ENCODE measurements around the gene ZNF491.
A peak's percentile ranks its signal among the peaks of the same experiment; 100 is the strongest.

Gene ZNF491

GRCh38 chr19:11798391-11799330, at the start of gene ZNF491:
TSS of gene ZNF491 (plus strand) at chr19:11798523. CDS start at chr19:11805954, 7,431 bp downstream.
- Histone ChIP-seq H3K27ac (ENCODE audit: low read depth, low read length) (peak within 1 kb of the TSS; percentile 73), H3K4me1 (ENCODE audit: control insufficient read depth, insufficient read depth, low read length) (peaks cover 7% of the 10 kb centered on the region; the same call in 1 of the 2 replicates), H3K36me3 (ENCODE audit: control insufficient read depth, insufficient read depth, low read length) (no peaks in the 10 kb centered on the region), H3K9me3 (ENCODE audit: control insufficient read depth, insufficient read depth, low read length) (peaks cover 5% of the 10 kb centered on the region; the same call in 1 of the 2 replicates), H3K27me3 (ENCODE audit: control insufficient read depth, insufficient read depth, low read length) (peaks cover 14% of the 10 kb centered on the region), H3K9ac (ENCODE audit: low read depth, low read length) (peak within 1 kb of the TSS; percentile 27; the same call in 1 of the 2 replicates), H3K4me3 (ENCODE audit: low read depth, low read length) (peak within 1 kb of the TSS; percentile 82)

GRCh38 chr19:11749751-11750150, 48.6 kb upstream of the ZNF491 start:
- no peaks in the 10 kb centered on the region for H3K27me3 ChIP-seq (ENCODE audit: control insufficient read depth, insufficient read depth, low read length)
- H3K9ac ChIP-seq (ENCODE audit: low read depth, low read length) = no peak overlapping the region
- H3K36me3 ChIP-seq (ENCODE audit: control insufficient read depth, insufficient read depth, low read length) = no peaks in the 10 kb centered on the region
- peaks cover 51% of the 10 kb centered on the region for H3K9me3 ChIP-seq (ENCODE audit: control insufficient read depth, insufficient read depth, low read length)
- no peak overlapping the region for H3K4me3 ChIP-seq (ENCODE audit: low read depth, low read length)
- H3K27ac ChIP-seq (ENCODE audit: low read depth, low read length) = no peak overlapping the region
- no peaks in the 10 kb centered on the region for H3K4me1 ChIP-seq (ENCODE audit: control insufficient read depth, insufficient read depth, low read length)

- no peaks in the 10 kb centered on the region for H3K4me1 ChIP-seq (ENCODE audit: control insufficient read depth, insufficient read depth, low read length)
- H3K36me3 ChIP-seq (ENCODE audit: control insufficient read depth, insufficient read depth, low read length) = no peaks in the 10 kb centered on the region
- H3K27me3 ChIP-seq (ENCODE audit: control insufficient read depth, insufficient read depth, low read length) = no peaks in the 10 kb centered on the region
- H3K27ac ChIP-seq (ENCODE audit: low read depth, low read length) = no peak overlapping the region
- H3K9me3 ChIP-seq (ENCODE audit: control insufficient read depth, insufficient read depth, low read length) = peaks cover 58% of the 10 kb centered on the region
- H3K4me3 ChIP-seq (ENCODE audit: low read depth, low read length) = no peak overlapping the region
- H3K9ac ChIP-seq (ENCODE audit: low read depth, low read length) = no peak overlapping the region
These were observed 46.0 kb upstream of the ZNF491 start for GRCh38 chr19:11752244-11752736.

- H3K9me3 ChIP-seq (ENCODE audit: control insufficient read depth, insufficient read depth, low read length) = peaks cover 59% of the 10 kb centered on the region
- H3K4me3 ChIP-seq (ENCODE audit: low read depth, low read length) = no peak overlapping the region
- H3K9ac ChIP-seq (ENCODE audit: low read depth, low read length) = no peak overlapping the region
- H3K27me3 ChIP-seq (ENCODE audit: control insufficient read depth, insufficient read depth, low read length) = no peaks in the 10 kb centered on the region
- H3K27ac ChIP-seq (ENCODE audit: low read depth, low read length) = no peak overlapping the region
- H3K36me3 ChIP-seq (ENCODE audit: control insufficient read depth, insufficient read depth, low read length) = no peaks in the 10 kb centered on the region
- no peaks in the 10 kb centered on the region for H3K4me1 ChIP-seq (ENCODE audit: control insufficient read depth, insufficient read depth, low read length)
These were observed 43.7 kb upstream of the ZNF491 start for GRCh38 chr19:11754663-11755062.

GRCh38 chr19:11756965-11757364, 41.4 kb upstream of the ZNF491 start:
- Histone ChIP-seq H3K9ac (ENCODE audit: low read depth, low read length) (no peak overlapping the region), H3K36me3 (ENCODE audit: control insufficient read depth, insufficient read depth, low read length) (no peaks in the 10 kb centered on the region), H3K27me3 (ENCODE audit: control insufficient read depth, insufficient read depth, low read length) (no peaks in the 10 kb centered on the region), H3K4me3 (ENCODE audit: low read depth, low read length) (no peak overlapping the region), H3K27ac (ENCODE audit: low read depth, low read length) (no peak overlapping the region), H3K9me3 (ENCODE audit: control insufficient read depth, insufficient read depth, low read length) (peaks cover 48% of the 10 kb centered on the region), H3K4me1 (ENCODE audit: control insufficient read depth, insufficient read depth, low read length) (no peaks in the 10 kb centered on the region)

GRCh38 chr19:11759805-11760204, 38.5 kb upstream of the ZNF491 start:
- Histone ChIP-seq H3K36me3 (ENCODE audit: control insufficient read depth, insufficient read depth, low read length) (no peaks in the 10 kb centered on the region), H3K9me3 (ENCODE audit: control insufficient read depth, insufficient read depth, low read length) (peaks cover 38% of the 10 kb centered on the region), H3K4me1 (ENCODE audit: control insufficient read depth, insufficient read depth, low read length) (no peaks in the 10 kb centered on the region), H3K27me3 (ENCODE audit: control insufficient read depth, insufficient read depth, low read length) (no peaks in the 10 kb centered on the region), H3K27ac (ENCODE audit: low read depth, low read length) (no peak overlapping the region), H3K4me3 (ENCODE audit: low read depth, low read length) (no peak overlapping the region), H3K9ac (ENCODE audit: low read depth, low read length) (no peak overlapping the region)

- peaks cover 23% of the 10 kb centered on the region for H3K9me3 ChIP-seq (ENCODE audit: control insufficient read depth, insufficient read depth, low read length)
- H3K27me3 ChIP-seq (ENCODE audit: control insufficient read depth, insufficient read depth, low read length) = peaks cover 13% of the 10 kb centered on the region
- H3K36me3 ChIP-seq (ENCODE audit: control insufficient read depth, insufficient read depth, low read length) = no peaks in the 10 kb centered on the region
- H3K27ac ChIP-seq (ENCODE audit: low read depth, low read length) = no peak overlapping the region
- no peak overlapping the region for H3K4me3 ChIP-seq (ENCODE audit: low read depth, low read length)
- H3K4me1 ChIP-seq (ENCODE audit: control insufficient read depth, insufficient read depth, low read length) = no peaks in the 10 kb centered on the region
- H3K9ac ChIP-seq (ENCODE audit: low read depth, low read length) = no peak overlapping the region
These were observed 35.2 kb upstream of the ZNF491 start for GRCh38 chr19:11763117-11763516.

GRCh38 chr19:11763611-11764010, 34.7 kb upstream of the ZNF491 start:
- peaks cover 23% of the 10 kb centered on the region for H3K9me3 ChIP-seq (ENCODE audit: control insufficient read depth, insufficient read depth, low read length)
- no peaks in the 10 kb centered on the region for H3K4me1 ChIP-seq (ENCODE audit: control insufficient read depth, insufficient read depth, low read length)
- H3K36me3 ChIP-seq (ENCODE audit: control insufficient read depth, insufficient read depth, low read length) = no peaks in the 10 kb centered on the region
- H3K27ac ChIP-seq (ENCODE audit: low read depth, low read length) = no peak overlapping the region
- H3K4me3 ChIP-seq (ENCODE audit: low read depth, low read length) = no peak overlapping the region
- H3K9ac ChIP-seq (ENCODE audit: low read depth, low read length) = no peak overlapping the region
- peaks cover 18% of the 10 kb centered on the region for H3K27me3 ChIP-seq (ENCODE audit: control insufficient read depth, insufficient read depth, low read length)

- H3K4me3 ChIP-seq (ENCODE audit: low read depth, low read length) = peak within 1 kb of the TSS; percentile 72
- peak within 1 kb of the TSS; percentile 65 for H3K27ac ChIP-seq (ENCODE audit: low read depth, low read length)
- H3K4me1 ChIP-seq (ENCODE audit: control insufficient read depth, insufficient read depth, low read length) = no peaks in the 10 kb centered on the region
- no peaks in the 10 kb centered on the region for H3K36me3 ChIP-seq (ENCODE audit: control insufficient read depth, insufficient read depth, low read length)
- H3K9me3 ChIP-seq (ENCODE audit: control insufficient read depth, insufficient read depth, low read length) = peaks cover 22% of the 10 kb centered on the region
- peak within 1 kb of the TSS; percentile 46; the same call in 1 of the 2 replicates for H3K9ac ChIP-seq (ENCODE audit: low read depth, low read length)
- H3K27me3 ChIP-seq (ENCODE audit: control insufficient read depth, insufficient read depth, low read length) = peaks cover 21% of the 10 kb centered on the region
These were observed 31.4 kb upstream of the ZNF491 start, which contains the start of gene ZNF441 for GRCh38 chr19:11766597-11767591. TSS of gene ZNF441 (plus strand) at chr19:11767000. CDS start at chr19:11767194, 194 bp downstream.

GRCh38 chr19:11767633-11768133, 30.6 kb upstream of the ZNF491 start:
- H3K9ac ChIP-seq (ENCODE audit: low read depth, low read length) = no peak overlapping the region
- H3K9me3 ChIP-seq (ENCODE audit: control insufficient read depth, insufficient read depth, low read length) = peaks cover 18% of the 10 kb centered on the region
- peak overlapping the region; percentile 72 for H3K4me3 ChIP-seq (ENCODE audit: low read depth, low read length)
- H3K36me3 ChIP-seq (ENCODE audit: control insufficient read depth, insufficient read depth, low read length) = no peaks in the 10 kb centered on the region
- H3K27me3 ChIP-seq (ENCODE audit: control insufficient read depth, insufficient read depth, low read length) = peaks cover 21% of the 10 kb centered on the region
- H3K4me1 ChIP-seq (ENCODE audit: control insufficient read depth, insufficient read depth, low read length) = no peaks in the 10 kb centered on the region
- H3K27ac ChIP-seq (ENCODE audit: low read depth, low read length) = no peak overlapping the region
